Naive thymus-derived CD8-positive, alpha-beta T cell (primary cell): ENCODE measurements around the gene MSANTD7. TPM values are rescaled to one million over a fixed set of nuclear protein-coding genes. Genes with fewer than 3 reads are reported as not detected.

Experiments used
- ATAC-seq, 2 donors: fragments of 150-1000 bp; cut with Tn5 transposase in 1 of 2; sonication (Bioruptor Pico), chemical (Tn5 transposase) in 1 of 2; 1 replicate in 1 of 2; 2 replicates in 1 of 2; pipeline ENCODE4 v1.10.0; 2021; ENCODE audit warnings: mild to moderate bottlenecking in 2 of 2, moderate library complexity in 2 of 2
- POLR2A ChIA-PET: fragments of 350-600 bp; sonication (Branson Sonifier 250); formaldehyde crosslinking; loops from one replicate; lab custom pipeline; 2021; ENCODE audit warnings: antibody characterized with exemption; lab: Charles Lee
- DNase-seq, 10 donors: peaks; one replicate each; pipeline versions ENCODE4 v3.0.0 to v3.0.0-alpha.2; 2020 to 2022
- H3K27ac Mint-ChIP-seq, 10 donors: one replicate each; pipeline ENCODE4 v1.8.0; 2020 to 2022; ENCODE audit warnings: mild to moderate bottlenecking in 10 of 10, mixed read lengths in 10 of 10, moderate library complexity in 4 of 10, inconsistent platforms in 1 of 10
- H3K27me3 Mint-ChIP-seq, 5 donors: one replicate each; pipeline ENCODE4 v1.8.0; 2021 to 2022; ENCODE audit warnings: mixed read lengths in 5 of 5
- H3K36me3 Mint-ChIP-seq, 3 donors: one replicate each; pipeline ENCODE4 v1.8.0; 2020 to 2022; ENCODE audit warnings: mixed read lengths in 3 of 3, mild to moderate bottlenecking in 2 of 3, inconsistent platforms in 1 of 3
- H3K4me1 Mint-ChIP-seq, 4 donors: one replicate each; pipeline ENCODE4 v1.8.0; 2021 to 2022; ENCODE audit warnings: mixed read lengths in 4 of 4
- H3K4me3 Mint-ChIP-seq, 10 donors: one replicate each; pipeline ENCODE4 v1.8.0; 2020 to 2022; ENCODE audit warnings: mild to moderate bottlenecking in 10 of 10, mixed read lengths in 10 of 10, moderate library complexity in 6 of 10, inconsistent platforms in 1 of 10
- H3K9me3 Mint-ChIP-seq, 9 donors: one replicate each; pipeline ENCODE4 v1.8.0; 2020 to 2022; ENCODE audit warnings: mixed read lengths in 9 of 9, mild to moderate bottlenecking in 3 of 9, inconsistent platforms in 1 of 9, moderate library complexity in 1 of 9
- polyA plus RNA-seq, 3 donors: library from polyadenylated mRNA; unstranded; fragments of 300-500 nt; fragmentation: Illumina TruSeq; gene quantifications; one replicate each; pipeline ENCODE4 v1.2.3, GENCODE V29; 2021
- total RNA-seq, 8 experiments: library from RNA in 2 of 8; stranded (reverse) in 2 of 8; gene quantifications; one replicate each; pipeline ENCODE4 v1.2.3 and lab custom pipeline; 2021 to 2026

The MSANTD7 gene
- total and polyA plus RNA-seq, 5 experiments from 2014 or later, result 4.6 to 15.3 (median 9.9) TPM

DNA sequence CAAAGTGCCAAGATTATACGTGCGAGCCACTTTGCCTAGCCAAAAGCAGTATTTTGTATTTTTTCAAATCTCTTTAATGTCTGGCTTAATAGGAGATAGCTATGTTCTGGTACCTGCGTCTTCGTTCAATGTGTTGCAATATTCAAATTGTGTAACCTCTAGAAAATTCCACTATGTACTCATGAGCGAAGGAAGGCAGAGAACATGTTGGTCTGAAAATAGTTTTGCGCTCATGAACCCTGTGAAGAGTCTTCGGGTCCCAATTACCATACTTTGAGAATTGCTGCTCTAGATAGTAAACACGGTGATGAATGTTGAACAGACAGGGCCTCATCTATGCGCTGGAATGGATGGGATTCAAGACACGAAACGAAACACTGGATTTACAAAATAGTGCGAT is 37.8 kb downstream of the MSANTD7 start:
- DNase-seq (no peak), ATAC-seq (no peak)
- Mint-ChIP-seq H3K36me3 (peaks cover 0 to 7% (median 0%) of the 10 kb centered on the region in 3 donors), H3K4me1 (peaks cover 13 to 35% (median 33%) of the 10 kb centered on the region in 4 donors), H3K27me3 (no peaks in the 10 kb centered on the region), H3K9me3 (no peaks in the 10 kb centered on the region), H3K27ac (peak overlapping the region in 2 of 10 donors; percentile 3 to 11), H3K4me3 (peak overlapping the region in 5 of 10 donors; percentile 16 to 57 (median 40))
- POLR2A ChIA-PET, result no interaction called here

DNA sequence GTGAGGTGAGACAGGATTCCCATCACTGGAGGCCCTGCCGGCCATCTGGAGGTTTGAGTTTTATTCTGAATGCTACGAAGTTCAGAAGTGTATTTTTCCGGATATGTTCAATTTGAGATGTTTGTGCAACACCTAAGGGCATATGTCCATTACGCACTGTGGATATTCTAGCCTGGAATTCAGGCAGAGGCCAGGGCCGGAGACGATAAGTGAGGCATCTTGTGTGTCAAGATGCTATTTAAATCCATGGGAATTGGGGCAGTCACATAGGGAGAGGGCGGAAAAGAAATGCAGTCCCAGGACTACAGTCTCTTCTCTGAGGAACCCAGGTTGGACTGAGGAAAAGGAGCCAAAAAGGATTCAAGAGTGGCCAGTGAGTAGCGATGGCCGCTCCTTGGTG is 38.7 kb downstream of the MSANTD7 start:
- no peaks in the 10 kb centered on the region for H3K9me3 Mint-ChIP-seq
- H3K27ac Mint-ChIP-seq, result peak overlapping the region in 5 of 10 donors; percentile 3 to 93 (median 65)
- POLR2A ChIA-PET, result interaction anchor here (0.8 to 2.9 kb wide), 2 partner anchors 13 to 83 kb away, joined by 7 to 20 read pairs; partner anchors contain the start of gene MEIG1
- no peaks in the 10 kb centered on the region for H3K27me3 Mint-ChIP-seq
- DNase-seq (no peak), ATAC-seq (no peak)
- H3K4me1 Mint-ChIP-seq, result peaks cover 13 to 35% (median 33%) of the 10 kb centered on the region in 4 donors
- H3K4me3 Mint-ChIP-seq, result peak overlapping the region; percentile 91 to 97 (median 94)
- no peaks in the 10 kb centered on the region for H3K36me3 Mint-ChIP-seq

- Mint-ChIP-seq H3K9me3 (no peaks in the 10 kb centered on the region), H3K4me1 (peaks cover 13 to 35% (median 34%) of the 10 kb centered on the region in 4 donors), H3K27ac (peak within 1 kb of the TSS; percentile 66 to 98 (median 90)), H3K27me3 (no peaks in the 10 kb centered on the region), H3K4me3 (peak within 1 kb of the TSS; percentile 91 to 97 (median 94)), H3K36me3 (no peaks in the 10 kb centered on the region)
- POLR2A ChIA-PET, result interaction anchor here (0.5 to 2.9 kb wide), 14 partner anchors 25 to 1303 kb away, joined by 3 to 30 read pairs (median 3); partner anchors contain the start of genes CDNF, DCLRE1C, HSPA14 and MEIG1
- peak; percentile 84 to 85 for ATAC-seq
- peak; percentile 82 to 94 (median 89) for DNase-seq
Measured at GRCh38 chr10:14878266-14879123, 40.4 kb downstream of the MSANTD7 start, which contains the start of gene SUV39H2. Gene SUV39H2 (plus strand): TSS chr10:14878866. CDS start chr10:14878889, 23 bp downstream.

GRCh38 chr10:14879124-14879927 is 41.2 kb downstream of the MSANTD7 start:
- Mint-ChIP-seq H3K27me3 (no peaks in the 10 kb centered on the region), H3K27ac (peak overlapping the region; percentile 51 to 93 (median 84)), H3K4me1 (peaks cover 13 to 37% (median 34%) of the 10 kb centered on the region in 4 donors), H3K4me3 (peak overlapping the region; percentile 87 to 94 (median 90)), H3K9me3 (no peaks in the 10 kb centered on the region), H3K36me3 (no peaks in the 10 kb centered on the region)
- ATAC-seq (peak; percentile 35 to 36), DNase-seq (peak in 9 of 10 donors; percentile 17 to 69 (median 47))
- POLR2A ChIA-PET, result interaction anchor here (0.7 to 2.9 kb wide), 12 partner anchors 13 to 308 kb away, joined by 3 to 30 read pairs (median 4); partner anchors contain the start of genes CDNF, DCLRE1C, HSPA14 and MEIG1

DNA sequence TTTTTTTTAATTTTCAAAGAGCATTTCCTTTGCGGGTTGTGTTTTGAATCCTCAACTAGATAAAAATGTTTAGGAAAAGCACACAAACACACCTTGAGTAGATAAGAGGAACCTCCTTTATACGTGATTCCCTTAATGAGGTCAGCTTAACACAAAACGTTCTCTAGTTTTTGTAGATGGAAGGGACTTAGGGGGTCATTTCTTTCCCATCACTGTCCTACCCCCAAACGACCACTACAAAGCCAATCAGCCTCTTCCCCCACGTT is 41.8 kb downstream of the MSANTD7 start:
- DNase-seq (peak in 3 of 10 donors; percentile 5 to 14 (median 10)), ATAC-seq (no peak)
- Mint-ChIP-seq H3K4me1 (peaks cover 13 to 37% (median 34%) of the 10 kb centered on the region in 4 donors), H3K36me3 (no peaks in the 10 kb centered on the region), H3K27me3 (no peaks in the 10 kb centered on the region), H3K27ac (peak overlapping the region; percentile 35 to 93 (median 70)), H3K4me3 (peak overlapping the region; percentile 87 to 94 (median 90)), H3K9me3 (no peaks in the 10 kb centered on the region)
- POLR2A ChIA-PET, result interaction anchor here (0.7 to 2.9 kb wide), 4 partner anchors 14 to 103 kb away, joined by 3 to 20 read pairs (median 4); partner anchors contain the start of gene MEIG1

DNA sequence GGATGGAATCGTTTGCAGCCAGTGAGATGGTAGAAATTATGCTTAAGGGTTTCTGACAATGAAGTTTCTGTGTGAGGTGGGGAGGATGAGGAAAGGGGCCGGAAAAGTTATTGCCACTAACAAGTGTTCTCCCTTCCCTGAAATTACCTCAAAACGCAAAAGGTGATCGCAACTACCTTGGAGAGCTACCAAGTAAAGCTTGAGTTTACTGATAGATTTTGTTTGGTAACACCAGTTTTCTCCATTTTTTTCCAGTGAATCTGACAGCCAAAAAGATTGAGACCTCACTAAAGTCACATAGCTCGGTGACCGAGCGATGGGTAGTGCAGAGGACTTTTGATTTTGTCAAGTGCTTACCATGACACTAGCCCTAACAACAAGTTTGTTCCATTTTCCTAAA is 42.1 kb downstream of the MSANTD7 start:
- peaks cover 13 to 37% (median 34%) of the 10 kb centered on the region in 4 donors for H3K4me1 Mint-ChIP-seq
- H3K9me3 Mint-ChIP-seq, result no peaks in the 10 kb centered on the region
- DNase-seq (peak in 1 of 10 donors; percentile 10), ATAC-seq (no peak)
- POLR2A ChIA-PET, result interaction anchor here (0.7 kb wide), 1 partner anchor 49 kb away, joined by 3 read pairs; no protein-coding TSS in a partner anchor
- H3K27me3 Mint-ChIP-seq, result no peaks in the 10 kb centered on the region
- peak overlapping the region in 8 of 10 donors; percentile 50 to 92 (median 68) for H3K27ac Mint-ChIP-seq
- H3K4me3 Mint-ChIP-seq, result peak overlapping the region in 9 of 10 donors; percentile 87 to 94 (median 90)
- no peaks in the 10 kb centered on the region for H3K36me3 Mint-ChIP-seq

DNA sequence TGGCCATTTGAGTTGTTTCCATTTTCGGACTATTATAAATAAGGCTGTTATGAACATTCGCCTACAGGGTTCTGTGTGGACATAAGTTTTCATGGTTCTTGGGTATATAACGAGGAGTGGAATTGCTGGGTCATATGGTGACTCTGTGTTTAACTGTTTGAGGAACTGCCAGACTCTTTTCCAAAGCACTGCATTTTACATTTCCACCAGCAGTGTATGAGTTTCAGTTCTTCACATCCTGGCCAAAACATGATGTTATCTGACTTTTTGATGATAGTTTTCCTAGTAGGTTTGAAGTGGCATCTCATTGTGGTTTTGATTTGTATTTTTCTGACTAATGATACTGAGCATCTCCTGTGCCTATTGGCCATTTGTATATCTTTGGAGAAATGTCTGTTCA is 46.0 kb downstream of the MSANTD7 start:
- H3K27ac Mint-ChIP-seq, result peak overlapping the region in 1 of 10 donors; percentile 24
- DNase-seq (no peak), ATAC-seq (no peak)
- POLR2A ChIA-PET, result no interaction called here
- no peaks in the 10 kb centered on the region for H3K36me3 Mint-ChIP-seq
- H3K27me3 Mint-ChIP-seq, result no peaks in the 10 kb centered on the region
- H3K4me1 Mint-ChIP-seq, result peaks cover 6 to 18% (median 15%) of the 10 kb centered on the region in 4 donors
- no peak overlapping the region for H3K4me3 Mint-ChIP-seq
- no peaks in the 10 kb centered on the region for H3K9me3 Mint-ChIP-seq

Other genes starting within 250 kb of the MSANTD7 start
- gene FAM107B, start 63.4 kb upstream of the MSANTD7 start, total RNA-seq, result 100 to 1,000 TPM; 250 to 260 TPM
- 100 to 1,000 TPM; 258 to 319 (median 276) TPM for gene FAM107B, start 63.4 kb upstream of the MSANTD7 start, polyA plus RNA-seq
- 1 to 10 TPM; 4.9 to 6.2 TPM for gene CDNF, start 269 bp upstream of the MSANTD7 start, total RNA-seq
- 1 to 10 TPM; 1.4 to 2.6 (median 2.2) TPM for gene CDNF, start 269 bp upstream of the MSANTD7 start, polyA plus RNA-seq
- gene HSPA14, start within 50 bp of the MSANTD7 start, total RNA-seq, result 10 to 100 TPM; 16.7 to 18.1 TPM
- 10 to 100 TPM; 15.1 to 18.9 (median 17.6) TPM for gene HSPA14, start within 50 bp of the MSANTD7 start, polyA plus RNA-seq
- 1 to 10 TPM; 3.9 to 4.4 TPM for gene SUV39H2, start 40.6 kb downstream of the MSANTD7 start, total RNA-seq
- 1 to 10 TPM; 2.8 to 8.6 (median 3.7) TPM for gene SUV39H2, start 40.6 kb downstream of the MSANTD7 start, polyA plus RNA-seq
- gene DCLRE1C, start 115.8 kb downstream of the MSANTD7 start, total RNA-seq, result 10 to 100 TPM; 24.0 to 32.4 TPM
- gene DCLRE1C, start 115.8 kb downstream of the MSANTD7 start, polyA plus RNA-seq, result 10 to 100 TPM; 15.8 to 20.5 (median 16.9) TPM
- gene MEIG1, start 121.1 kb downstream of the MSANTD7 start, total RNA-seq, result not detected
- gene MEIG1, start 121.1 kb downstream of the MSANTD7 start, polyA plus RNA-seq, result 1 to 10 TPM in 1 of 3 donors, under 1 TPM in 1, not detected in 1; 0.55 to 2.2 TPM
- not detected for gene OLAH, start 205.6 kb downstream of the MSANTD7 start, total RNA-seq
- not detected for gene OLAH, start 205.6 kb downstream of the MSANTD7 start, polyA plus RNA-seq